GM12874 (cell line): ENCODE results near the gene KLF11.

ENCODE experiments used
- CTCF ChIP-seq: IDR thresholded peaks from 2 replicates; pipeline ENCODE4 v1.5.1; 2011; ENCODE audit warnings: low read depth, mild to moderate bottlenecking, control low read depth, low read length, moderate library complexity; ENCODE audit not compliant: insufficient read depth

The KLF11 gene

DNA sequence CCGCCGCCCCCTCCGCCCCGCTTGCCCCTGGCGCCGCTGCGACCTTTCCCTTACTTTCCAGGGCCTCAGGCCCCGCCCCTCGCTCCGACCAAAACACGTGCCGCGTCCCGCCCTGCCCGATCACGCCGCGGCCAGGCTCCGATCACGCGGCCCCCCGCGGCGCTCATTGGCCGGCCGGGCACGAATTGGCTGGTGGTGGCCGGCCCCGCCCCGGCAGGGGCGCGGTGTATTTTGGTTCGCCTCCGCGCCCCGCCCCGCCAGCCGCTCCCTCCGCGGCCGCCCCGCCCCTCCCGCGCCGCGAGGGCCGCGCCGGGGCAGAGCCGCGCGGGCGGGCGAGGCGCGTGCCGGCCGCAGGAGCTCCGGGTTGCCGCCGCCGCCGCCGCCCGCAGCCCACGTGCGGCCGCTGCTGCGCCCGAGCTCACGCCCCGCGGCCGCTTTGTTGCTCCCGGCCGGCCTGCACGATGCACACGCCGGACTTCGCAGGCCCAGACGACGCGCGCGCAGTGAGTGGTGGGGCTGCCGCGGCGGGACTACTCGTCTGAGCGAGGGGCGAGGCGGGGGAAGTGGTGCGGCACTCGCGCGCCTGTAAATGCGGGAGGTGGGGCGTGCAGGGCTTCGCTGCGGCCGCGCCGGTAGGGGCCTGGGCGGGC, at the start of gene KLF11:
KLF11 (plus strand) TSS at position 295 of the 650 bp plus-strand sequence; CDS start at position 462, 167 bp downstream.
- TF ChIP-seq CTCF: no peak

GRCh38 chr2:9994462-9994861, 48.9 kb upstream of the KLF11 start:
- no peak for TF ChIP-seq CTCF

DNA sequence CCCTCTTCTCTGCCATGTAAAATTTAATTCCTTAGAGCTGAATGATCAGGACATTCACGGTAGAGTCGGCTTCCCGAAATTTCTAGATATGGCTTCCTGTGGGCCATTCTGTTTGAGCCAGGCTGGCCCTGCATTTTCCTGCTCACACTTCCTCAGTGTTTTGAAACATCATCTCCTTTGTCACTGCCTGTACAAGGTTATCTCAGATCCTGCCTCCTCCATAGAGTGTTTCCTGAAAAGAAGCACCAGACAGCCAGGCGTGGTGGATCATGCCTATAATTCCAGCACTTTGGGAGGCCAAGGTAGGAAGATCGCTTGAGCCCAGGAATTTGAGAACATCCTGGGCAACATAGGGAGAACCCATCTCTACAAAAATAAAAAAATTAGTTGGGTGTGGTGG, 48.3 kb upstream of the KLF11 start:
- no peak for TF ChIP-seq CTCF

DNA sequence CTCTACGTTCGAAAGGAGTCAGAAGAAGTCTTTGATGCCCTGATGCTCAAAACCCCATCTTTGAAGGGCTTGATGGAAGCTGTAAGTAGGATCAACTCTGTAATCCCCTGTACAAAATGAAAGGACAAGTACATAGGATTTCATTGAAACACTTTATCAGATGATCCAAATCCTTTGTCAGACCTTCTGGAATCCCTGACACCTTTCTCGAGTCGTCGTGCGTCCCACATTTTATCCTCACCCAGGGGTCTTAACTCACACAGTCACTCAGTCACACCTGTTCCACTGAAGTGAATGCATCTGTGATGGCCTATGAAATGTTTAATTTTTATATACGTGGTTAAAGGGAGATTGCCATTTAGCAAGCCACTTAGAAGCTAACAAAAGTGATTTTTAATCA, 47.0 kb upstream of the KLF11 start:
- no peak for TF ChIP-seq CTCF

- no peak for TF ChIP-seq CTCF
Observed at GRCh38 chr2:9997936-9998335, 45.4 kb upstream of the KLF11 start.

- no peak for TF ChIP-seq CTCF
Observed at GRCh38 chr2:9998916-9999654, 44.3 kb upstream of the KLF11 start.

DNA sequence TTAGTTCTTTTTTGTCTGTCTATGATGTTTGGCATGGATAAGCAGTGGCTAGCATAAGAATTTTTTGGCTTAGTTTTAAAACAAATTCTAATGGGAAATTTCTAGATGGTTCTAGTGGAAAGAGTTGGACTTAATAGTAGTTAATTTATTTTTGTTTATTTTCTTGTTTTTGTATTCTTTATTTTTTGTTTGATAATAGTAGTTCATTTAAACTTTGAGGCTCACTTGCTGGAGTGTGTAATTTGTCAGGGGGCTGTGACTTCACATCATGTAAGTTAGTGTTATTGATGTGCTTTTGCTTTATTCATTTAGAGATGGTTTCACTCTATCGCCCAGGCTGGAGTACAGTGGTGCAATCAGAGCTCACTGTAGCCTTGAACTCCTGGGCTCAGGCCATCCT, 43.7 kb upstream of the KLF11 start:
- no peak for TF ChIP-seq CTCF
